ENCODE measurements around the gene GYPC.

GRCh38 chr2:126730655-126731054 lies 74.7 kb downstream of the GYPC start:
- no peak for TF ChIP-seq CTCF (conservative IDR thresholded peaks at IDR 0.05; ENCODE audit: low read depth, low read length)
- TF ChIP-seq EZH2 (IDR thresholded peaks at IDR 0.05; ENCODE audit: borderline replicate concordance, low read depth, low read length, poor library complexity, severe bottlenecking) = no peak

Measured in A673 (cell line).